Keratinocyte (primary cell): ENCODE measurements around the gene DISP1. TPM values are rescaled to one million over a fixed set of nuclear protein-coding genes. Genes with fewer than 3 reads are reported as not detected.
A peak's percentile ranks its signal among the peaks of the same experiment; 100 is the strongest.

Source experiments
- DNase-seq: peaks from one replicate; pipeline ENCODE4 v3.0.0-alpha.2; 2011; ENCODE audit warnings: low read depth, missing footprints, low spot score
- FAIRE-seq: peaks from 2 replicates; lab custom pipeline; 2011; peaks lifted over from hg19 to GRCh38; lab: Jason Lieb, UNC
- H2AFZ ChIP-seq: 2 replicates; pipeline ENCODE4 v1.6.0; 2012; ENCODE audit warnings: low read length, control low read depth, inconsistent platforms; ENCODE audit not compliant: control insufficient read depth
- H3K27ac ChIP-seq: 2 replicates; pipeline ENCODE4 v1.5.1; 2011; ENCODE audit warnings: low read length; ENCODE audit not compliant: control insufficient read depth, insufficient read depth
- H3K27me3 ChIP-seq: 3 replicates; pipeline ENCODE4 v1.6.0; 2011; ENCODE audit warnings: low read length; ENCODE audit not compliant: control insufficient read depth, insufficient read depth; ENCODE audit errors: extremely low read depth
- H3K36me3 ChIP-seq, 2 experiments: 2 replicates in 1 of 2; 3 replicates in 1 of 2; pipeline ENCODE4 v1.5.1; 2011; ENCODE audit warnings: low read length in 2 of 2, mild to moderate bottlenecking in 1 of 2; ENCODE audit not compliant: control insufficient read depth in 2 of 2, insufficient read depth in 2 of 2; ENCODE audit errors: extremely low read depth in 1 of 2
- H3K4me1 ChIP-seq: 3 replicates; pipeline ENCODE4 v1.5.1; 2011; ENCODE audit warnings: low read length; ENCODE audit not compliant: control insufficient read depth, insufficient read depth; ENCODE audit errors: extremely low read depth
- H3K4me2 ChIP-seq: 3 replicates; pipeline ENCODE4 v1.6.0; 2011; ENCODE audit warnings: low read depth, low read length; ENCODE audit not compliant: control insufficient read depth, insufficient read depth; ENCODE audit errors: extremely low read depth
- H3K4me3 ChIP-seq, 3 experiments: fragments of 200-600 bp in 1 of 3; sonication (generic) in 1 of 3; 2 replicates in 2 of 3; 3 replicates in 1 of 3; pipeline ENCODE4 v1.5.1; 2011 to 2016; ENCODE audit warnings: low read length in 3 of 3, mild to moderate bottlenecking in 3 of 3, control low read depth in 2 of 3, inconsistent platforms in 1 of 3, low read depth in 1 of 3, mixed read lengths in 1 of 3, mixed run types in 1 of 3, moderate library complexity in 1 of 3; ENCODE audit not compliant: control insufficient read depth in 2 of 3, insufficient read depth in 2 of 3; ENCODE audit errors: extremely low read depth in 1 of 3
- H3K79me2 ChIP-seq: 2 replicates; pipeline ENCODE4 v1.6.0; 2012; ENCODE audit warnings: low read length; ENCODE audit not compliant: control insufficient read depth, insufficient read depth
- H3K9ac ChIP-seq: 3 replicates; pipeline ENCODE4 v1.6.0; 2011; ENCODE audit warnings: low read length; ENCODE audit not compliant: control insufficient read depth, insufficient read depth; ENCODE audit errors: extremely low read depth
- H3K9me1 ChIP-seq: 3 replicates; pipeline ENCODE4 v1.6.0; 2011; ENCODE audit warnings: low read length; ENCODE audit not compliant: control insufficient read depth, insufficient read depth; ENCODE audit errors: extremely low read depth
- H3K9me3 ChIP-seq: 2 replicates; pipeline ENCODE4 v1.5.1; 2012; ENCODE audit warnings: low read depth, low read length; ENCODE audit not compliant: control insufficient read depth
- H4K20me1 ChIP-seq: 3 replicates; pipeline ENCODE4 v1.6.0; 2011; ENCODE audit warnings: low read length; ENCODE audit not compliant: control insufficient read depth, insufficient read depth; ENCODE audit errors: extremely low read depth
- CTCF ChIP-seq, 3 experiments: IDR thresholded peaks in 1 of 3; conservative IDR thresholded peaks in 1 of 3; optimal IDR thresholded peaks in 1 of 3; 2 replicates in 2 of 3; 3 replicates in 1 of 3; pipeline versions ENCODE3 to v1.5.1; 2011; ENCODE audit warnings: low read length in 3 of 3, mild to moderate bottlenecking in 3 of 3, moderate library complexity in 2 of 3, control low read depth in 1 of 3, inconsistent platforms in 1 of 3; ENCODE audit not compliant: insufficient read depth in 2 of 3; ENCODE audit errors: extremely low read depth in 1 of 3
- EZH2 ChIP-seq: IDR thresholded peaks from one replicate; pipeline ENCODE4 v1.6.1; 2012; ENCODE audit warnings: inconsistent platforms, mild to moderate bottlenecking, low read length, moderate library complexity
- dilution Hi-C: fragments of 300-500 bp; cut with MboI; formaldehyde crosslinking; loops from one replicate; pipeline ENCODE4 v1.7.0; 2020; ENCODE audit warnings: low sequenced_read_pairs; ENCODE audit not compliant: extremely low pct_ligation_motif_present
- polyA plus RNA-seq, 5 experiments: library from polyadenylated mRNA; depleted of rRNA in 3 of 5; stranded (reverse) in 3 of 5; stranded (forward) in 1 of 5; unstranded in 1 of 5; fragments of >200 nt; gene quantifications; 1 replicate in 1 of 5; 2 replicates in 3 of 5; 3 replicates in 1 of 5; pipeline versions ENCODE4 v1.2.1 to v1.2.3, GENCODE V29; 2011 to 2012; ENCODE audit warnings: missing spikeins in 2 of 5, low read depth in 1 of 5, low replicate concordance in 1 of 5

Gene DISP1
- polyA plus RNA-seq, 1 donor (not counting 4 experiments of a cell fraction or from before 2014, with no cell fraction given): 1.3 TPM

GRCh38 chr1:222801067-222801466 is 13.8 kb upstream of the DISP1 start:
- H3K36me3 ChIP-seq: no peaks in the 10 kb centered on the region
- FAIRE-seq: peak; percentile 59
- no peak for DNase-seq

GRCh38 chr1:222811671-222812070 is 3.2 kb upstream of the DISP1 start:
- H3K79me2 ChIP-seq: no peaks in the 10 kb centered on the region
- no peak overlapping the region for H2AFZ ChIP-seq
- no peak overlapping the region for H3K27ac ChIP-seq
- H3K4me2 ChIP-seq: no peak overlapping the region
- dilution Hi-C loops: no loop called here
- TF ChIP-seq CTCF (optimal IDR thresholded peaks at IDR 0.05 in 1 of 3, IDR thresholded peaks at IDR 0.05 in 1 of 3, conservative IDR thresholded peaks at IDR 0.05 in 1 of 3; ENCODE audit: extremely low read depth in 1 of 3, insufficient read depth in 2 of 3, low read length in 3 of 3) (no peak), EZH2 (no peak)
- H3K9me1 ChIP-seq: no peaks in the 10 kb centered on the region
- DNase-seq: no peak
- peaks cover 12% of the 10 kb centered on the region for H3K4me1 ChIP-seq
- H3K9me3 ChIP-seq: no peaks in the 10 kb centered on the region
- H4K20me1 ChIP-seq: no peaks in the 10 kb centered on the region
- no peaks in the 10 kb centered on the region for H3K36me3 ChIP-seq
- no peak overlapping the region for H3K9ac ChIP-seq
- H3K27me3 ChIP-seq: no peaks in the 10 kb centered on the region
- no peak overlapping the region for H3K4me3 ChIP-seq
- no peak for FAIRE-seq

More at GRCh38 chr1:222801067-222801466, 13.8 kb upstream of the DISP1 start:
- Histone ChIP-seq H3K4me1 (peaks cover 6% of the 10 kb centered on the region), H3K4me3 (no peak overlapping the region), H3K27me3 (no peaks in the 10 kb centered on the region), H3K9me1 (no peaks in the 10 kb centered on the region), H3K4me2 (no peak overlapping the region), H3K9me3 (no peaks in the 10 kb centered on the region), H2AFZ (no peak overlapping the region), H4K20me1 (no peaks in the 10 kb centered on the region), H3K79me2 (no peaks in the 10 kb centered on the region), H3K9ac (no peak overlapping the region), H3K27ac (no peak overlapping the region)
- dilution Hi-C loops: no loop called here
- TF ChIP-seq EZH2 (no peak), CTCF (optimal IDR thresholded peaks at IDR 0.05 in 1 of 3, IDR thresholded peaks at IDR 0.05 in 1 of 3, conservative IDR thresholded peaks at IDR 0.05 in 1 of 3; ENCODE audit: extremely low read depth in 1 of 3, insufficient read depth in 2 of 3, low read length in 3 of 3) (no peak)
